ENCODE measurements around the gene KCND1.

The KCND1 gene

GRCh38 chrX:48911412-48912182 is 60.0 kb downstream of the KCND1 start, which contains the start of gene SLC35A2:
Gene SLC35A2, minus strand, starts transcription at chrX:48911646. Its CDS starts 10 bp downstream, at chrX:48911636.
- peak; percentile 81 for DNase-seq (ENCODE audit: low read depth)
